ENCODE data around the gene CNOT4.

Gene CNOT4, protein sequence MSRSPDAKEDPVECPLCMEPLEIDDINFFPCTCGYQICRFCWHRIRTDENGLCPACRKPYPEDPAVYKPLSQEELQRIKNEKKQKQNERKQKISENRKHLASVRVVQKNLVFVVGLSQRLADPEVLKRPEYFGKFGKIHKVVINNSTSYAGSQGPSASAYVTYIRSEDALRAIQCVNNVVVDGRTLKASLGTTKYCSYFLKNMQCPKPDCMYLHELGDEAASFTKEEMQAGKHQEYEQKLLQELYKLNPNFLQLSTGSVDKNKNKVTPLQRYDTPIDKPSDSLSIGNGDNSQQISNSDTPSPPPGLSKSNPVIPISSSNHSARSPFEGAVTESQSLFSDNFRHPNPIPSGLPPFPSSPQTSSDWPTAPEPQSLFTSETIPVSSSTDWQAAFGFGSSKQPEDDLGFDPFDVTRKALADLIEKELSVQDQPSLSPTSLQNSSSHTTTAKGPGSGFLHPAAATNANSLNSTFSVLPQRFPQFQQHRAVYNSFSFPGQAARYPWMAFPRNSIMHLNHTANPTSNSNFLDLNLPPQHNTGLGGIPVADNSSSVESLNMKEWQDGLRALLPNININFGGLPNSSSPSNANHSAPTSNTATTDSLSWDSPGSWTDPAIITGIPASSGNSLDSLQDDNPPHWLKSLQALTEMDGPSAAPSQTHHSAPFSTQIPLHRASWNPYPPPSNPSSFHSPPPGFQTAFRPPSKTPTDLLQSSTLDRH

DNA sequence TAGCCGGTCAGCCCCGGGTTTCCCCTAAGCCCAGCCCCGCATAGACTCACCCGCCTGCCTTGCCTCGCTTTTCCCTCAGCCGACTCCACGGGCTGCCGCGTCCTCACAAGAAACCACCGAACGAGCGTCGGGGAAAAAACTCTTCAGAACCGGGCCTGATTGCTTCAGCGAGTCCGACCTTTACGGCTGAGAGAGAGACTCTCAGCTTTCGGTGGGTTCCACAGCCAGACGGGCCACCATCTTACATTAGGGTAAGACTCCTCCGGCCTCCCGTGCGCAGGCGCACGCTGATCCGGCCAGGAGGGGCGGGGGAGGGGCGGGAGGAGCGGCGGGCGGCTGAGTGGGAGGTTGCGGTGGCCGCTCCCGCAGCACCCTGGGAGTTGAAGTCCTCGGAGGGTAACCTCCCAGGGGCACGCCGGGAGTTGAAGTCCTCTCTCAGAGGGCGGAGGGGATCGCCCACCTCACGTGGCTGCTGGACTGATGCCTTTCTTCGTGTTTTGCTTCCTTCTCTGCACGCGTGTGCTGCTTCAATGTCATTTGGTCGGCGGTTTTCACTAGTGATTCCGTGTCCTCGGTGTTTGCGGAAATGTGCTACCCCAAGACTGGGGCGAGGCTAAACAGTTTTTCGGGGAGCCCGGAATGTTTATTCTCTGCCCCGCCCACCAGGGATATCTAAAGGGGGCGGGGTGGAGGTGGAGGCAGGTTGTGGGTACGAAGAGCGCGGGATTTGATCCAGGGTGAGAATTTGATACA is at the start of gene CNOT4:
TSS of gene CNOT4 (minus strand) at position 264 of the 753 bp plus-strand sequence. CDS start 71,771 bp downstream, outside the sequence.
- DNase-seq = peak; percentile 77 to 94

DNA sequence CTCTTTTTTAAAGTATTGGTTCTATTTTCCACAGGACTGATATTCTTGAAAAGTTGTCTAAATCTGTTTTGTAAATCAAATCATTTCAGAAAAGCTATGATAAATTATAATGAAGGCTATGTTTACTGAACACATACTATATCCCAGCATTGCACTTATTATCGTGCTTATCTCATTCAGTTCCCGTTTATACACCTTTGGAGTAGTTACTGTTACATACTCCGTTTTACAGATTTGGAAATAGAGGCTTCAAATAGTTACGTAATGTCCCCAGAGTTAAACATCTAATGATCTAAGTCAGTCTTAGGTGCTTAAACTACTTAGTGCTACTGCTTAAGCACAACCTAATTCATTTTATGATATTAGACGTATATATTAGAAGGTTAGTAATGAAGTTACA is 49.0 kb upstream of the CNOT4 start:
- DNase-seq = no peak

DNA sequence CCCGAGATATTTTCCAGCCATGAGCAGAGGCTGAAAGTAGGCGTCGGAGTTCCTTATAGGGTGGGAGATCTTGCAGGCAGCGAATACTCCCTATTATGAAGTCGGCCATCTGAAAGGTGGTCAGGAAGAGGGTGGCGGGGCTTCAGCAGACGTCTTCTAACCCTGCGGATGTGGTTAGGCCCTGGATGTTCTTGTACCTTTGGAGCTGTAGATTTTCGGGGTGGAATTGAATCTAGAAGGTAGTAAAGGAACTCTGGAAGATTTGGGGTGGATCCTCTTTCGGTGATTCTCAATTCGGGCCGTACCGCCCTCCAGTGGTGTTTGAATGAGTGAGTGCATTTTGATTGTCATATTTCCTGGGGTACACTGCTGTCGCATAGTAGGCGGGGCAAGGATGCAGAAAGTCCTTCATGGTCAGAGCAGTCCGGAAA is 48.5 kb upstream of the CNOT4 start:
- peak; percentile 46 to 82 for DNase-seq

DNA sequence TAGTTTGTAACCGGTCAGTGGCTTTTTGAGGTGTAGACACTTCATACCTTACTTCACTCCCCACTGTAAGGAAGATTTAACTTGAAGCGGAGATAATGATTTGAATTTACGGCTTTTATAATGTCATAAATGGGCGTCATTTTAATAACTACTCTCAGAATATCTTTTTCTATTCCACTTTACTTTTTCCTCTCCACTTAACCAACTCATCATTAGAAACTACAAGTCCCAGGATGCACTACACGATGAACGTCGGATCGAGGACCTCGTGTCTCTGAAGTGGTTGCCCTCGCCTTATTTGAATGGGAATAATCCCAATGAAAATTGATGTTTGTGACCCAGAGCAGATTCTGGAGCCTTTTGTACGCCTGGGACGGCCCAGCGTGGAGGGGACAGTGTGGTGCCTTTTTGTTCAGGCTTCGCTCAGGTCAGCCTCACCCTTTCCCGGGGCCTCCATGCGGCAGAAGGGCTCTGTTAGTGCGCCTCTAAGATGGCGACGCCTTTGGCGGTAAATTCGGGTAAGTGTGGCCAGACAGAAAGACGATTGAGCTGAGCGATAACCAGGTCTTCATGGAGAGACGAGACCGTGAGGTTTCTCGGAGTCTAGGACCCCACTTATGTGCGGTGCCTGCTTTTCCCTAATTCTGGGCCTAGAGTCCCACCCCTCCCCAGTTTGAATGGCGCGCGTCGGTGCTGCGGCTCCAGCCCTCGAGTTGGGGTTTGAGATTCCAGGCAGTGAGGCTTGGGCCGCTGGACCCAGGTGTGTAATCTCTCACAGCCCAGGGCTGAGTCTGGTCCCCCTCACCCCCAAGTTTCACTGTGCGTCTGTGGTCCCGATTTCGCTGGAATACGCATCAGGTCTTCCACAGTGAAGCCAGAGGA is 47.8 kb upstream of the CNOT4 start, which contains the start of gene NUP205:
TSS of gene NUP205 (plus strand) at position 463 of the 882 bp plus-strand sequence. CDS start at position 491, 28 bp downstream.
- DNase-seq = peak; percentile 72 to 87

DNA sequence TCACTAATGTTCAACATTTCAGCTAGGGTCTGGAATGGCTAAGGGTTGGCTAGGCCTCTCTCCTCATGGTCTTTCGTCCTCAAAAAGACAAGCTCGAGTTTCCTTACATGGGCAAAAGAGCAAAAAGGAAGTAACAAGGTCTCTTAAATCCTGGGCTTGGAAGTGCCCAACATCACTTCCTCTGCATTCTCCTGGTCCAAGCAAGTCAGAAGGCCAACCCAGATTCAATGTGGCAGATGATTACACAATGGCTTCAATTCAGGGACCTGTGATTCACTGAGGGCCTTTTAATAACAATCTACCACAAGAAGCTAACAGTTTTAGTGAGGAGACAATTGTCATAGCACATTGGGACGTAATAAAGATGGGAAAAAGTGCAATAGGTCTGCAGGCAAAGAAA is 43.4 kb upstream of the CNOT4 start:
- DNase-seq = no peak

DNA sequence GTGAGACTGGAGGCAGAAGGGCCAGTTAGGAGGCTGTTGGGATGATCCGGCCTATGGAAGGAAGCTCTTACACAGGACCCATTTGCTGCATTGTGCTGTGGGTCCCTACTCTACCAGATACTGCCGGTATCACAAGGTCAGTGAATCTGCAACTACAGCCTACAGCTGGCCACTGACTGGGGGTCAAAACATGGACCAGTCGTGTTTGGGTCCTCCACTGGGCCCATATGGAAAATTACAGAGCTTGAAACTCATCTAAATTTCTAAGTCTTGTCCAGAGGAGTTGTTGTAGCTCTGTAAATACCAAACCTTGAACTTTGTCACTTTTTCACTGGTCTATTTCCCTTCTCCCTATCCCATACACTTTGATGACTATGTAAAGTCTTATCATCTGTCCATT is 42.2 kb upstream of the CNOT4 start:
- DNase-seq = no peak

DNA sequence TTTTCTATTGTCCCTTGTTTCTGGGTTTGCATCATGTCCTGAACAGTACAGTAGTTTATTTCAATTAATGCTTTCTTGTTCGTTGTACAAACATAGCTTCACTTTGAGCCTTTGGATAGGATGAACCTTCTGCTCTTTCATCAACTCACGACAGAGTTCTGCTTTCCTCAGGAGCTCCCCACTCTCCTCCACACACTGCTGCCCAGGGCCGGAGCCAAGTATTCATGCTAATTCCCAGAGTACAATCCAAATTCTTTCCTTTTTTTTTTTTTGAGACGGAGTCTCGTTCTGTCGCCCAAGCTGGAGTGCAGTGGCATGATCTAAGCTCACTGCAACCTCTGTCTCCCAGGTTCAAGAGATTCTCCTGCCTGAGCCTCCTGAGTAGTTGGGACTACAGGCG is 40.3 kb upstream of the CNOT4 start:
- DNase-seq = no peak

DNA sequence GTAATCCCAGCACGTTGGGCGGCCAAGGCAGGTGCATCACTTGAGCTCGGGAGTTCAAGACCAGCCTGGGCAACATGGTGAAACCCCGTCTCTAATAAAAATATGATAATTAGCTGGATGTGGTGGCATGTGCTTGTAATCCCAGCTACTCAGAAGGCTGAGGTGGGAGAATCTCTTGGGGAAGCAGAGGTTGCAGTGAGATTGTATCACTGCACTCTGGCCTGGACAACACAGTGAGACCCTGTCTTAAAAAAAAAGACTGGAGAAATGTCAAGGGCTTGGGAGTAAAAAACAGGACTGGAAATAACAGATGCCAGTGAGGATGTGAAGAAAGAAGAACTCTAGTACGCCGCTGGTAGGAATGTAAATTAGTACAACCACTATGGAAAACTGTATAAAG is 31.1 kb upstream of the CNOT4 start:
- no peak for DNase-seq

DNA sequence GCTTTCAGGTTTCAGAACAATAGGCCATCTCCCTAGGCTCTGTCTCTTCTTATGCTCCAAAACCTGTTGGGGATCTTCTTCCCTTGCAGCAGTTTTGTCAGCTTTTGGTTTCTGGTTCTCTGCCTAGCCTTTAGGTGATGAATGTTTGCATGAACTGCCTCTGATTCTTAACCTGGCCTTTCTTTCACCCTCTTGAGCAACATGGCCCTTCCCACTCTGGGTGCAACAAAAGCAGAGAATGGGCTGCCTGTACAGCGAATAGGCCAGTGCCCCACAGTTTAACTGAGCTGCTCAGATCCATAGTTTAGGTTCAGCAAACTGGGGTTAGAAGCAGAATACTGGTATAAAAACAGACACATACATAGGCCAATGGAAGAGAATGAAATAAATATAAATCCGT is 29.7 kb upstream of the CNOT4 start:
- no peak for DNase-seq

DNA sequence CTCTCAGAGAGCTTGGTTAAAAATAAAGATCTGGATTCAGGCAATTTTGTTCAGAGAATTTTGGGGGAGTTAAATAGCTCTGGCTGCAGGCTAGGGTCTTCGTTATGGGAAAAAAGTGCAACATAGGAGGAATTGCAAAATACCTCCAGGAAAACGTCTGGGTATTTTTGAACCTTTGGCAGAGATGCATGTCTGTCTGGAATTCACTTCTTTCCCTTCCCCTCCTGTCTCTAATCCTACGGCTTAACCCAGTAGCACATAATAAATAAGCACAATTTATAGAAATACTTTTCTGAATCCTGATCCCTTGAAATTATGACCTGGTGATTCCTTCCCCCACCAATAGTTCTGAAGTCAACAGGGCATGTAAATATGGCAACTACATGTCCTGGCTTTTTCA is 28.5 kb upstream of the CNOT4 start:
- no peak for DNase-seq

DNA sequence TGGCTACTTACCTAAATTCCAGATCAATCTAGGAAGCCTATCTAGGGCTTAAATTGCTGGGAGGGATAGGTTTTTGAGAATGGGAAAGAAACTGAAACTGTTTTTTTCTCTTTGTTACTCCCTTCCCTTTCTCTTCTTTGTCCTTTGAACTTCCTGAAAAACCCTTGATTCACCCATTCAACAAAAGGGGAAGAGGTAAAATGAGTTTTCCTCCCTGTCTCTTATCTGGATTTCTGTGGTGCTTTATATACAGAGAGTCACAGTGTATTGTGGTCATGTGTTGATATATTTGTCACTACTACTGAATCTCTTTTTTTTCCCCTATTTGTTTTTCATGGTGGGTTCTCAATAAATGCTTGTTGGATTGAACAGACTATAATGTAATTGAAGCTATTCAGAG is 28.0 kb upstream of the CNOT4 start:
- DNase-seq = no peak

DNA sequence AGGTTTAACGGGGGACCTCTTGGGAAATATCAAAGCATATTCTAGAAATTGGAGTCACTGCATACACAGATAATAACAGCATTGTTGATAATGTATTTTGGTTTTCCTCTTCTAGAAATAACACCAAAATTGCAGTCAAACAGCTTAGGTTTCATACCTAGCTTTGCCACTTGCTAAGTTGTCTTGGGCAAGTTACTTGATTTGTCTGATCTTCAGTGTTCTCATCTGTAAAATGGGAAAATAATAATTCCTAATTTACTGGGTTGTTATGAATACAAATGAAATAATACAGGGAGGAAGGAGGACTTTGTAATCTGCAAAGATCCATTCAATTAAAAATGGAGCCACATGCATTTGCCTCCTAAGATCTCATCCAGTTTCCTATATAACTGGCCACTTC is 27.6 kb upstream of the CNOT4 start:
- DNase-seq = no peak

DNA sequence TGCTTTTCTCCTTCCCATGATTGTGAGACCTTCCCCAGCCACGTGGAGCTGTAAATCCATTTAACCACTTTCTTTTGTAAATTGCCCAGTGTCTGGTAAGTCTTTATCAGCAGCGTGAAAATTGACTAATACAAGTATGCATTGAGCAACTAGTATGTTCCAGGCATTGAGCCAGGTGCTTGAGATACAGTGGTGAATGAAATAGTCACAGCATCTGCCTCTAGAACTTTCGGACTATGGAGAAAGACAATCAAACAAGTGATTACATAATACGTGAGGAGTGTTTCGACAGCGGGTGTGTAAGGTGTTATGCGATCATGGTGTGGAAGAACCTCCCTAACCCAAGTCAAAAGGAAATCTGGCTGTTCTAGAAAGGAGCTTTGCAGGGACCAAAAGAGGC is 26.2 kb upstream of the CNOT4 start:
- no peak for DNase-seq

DNA sequence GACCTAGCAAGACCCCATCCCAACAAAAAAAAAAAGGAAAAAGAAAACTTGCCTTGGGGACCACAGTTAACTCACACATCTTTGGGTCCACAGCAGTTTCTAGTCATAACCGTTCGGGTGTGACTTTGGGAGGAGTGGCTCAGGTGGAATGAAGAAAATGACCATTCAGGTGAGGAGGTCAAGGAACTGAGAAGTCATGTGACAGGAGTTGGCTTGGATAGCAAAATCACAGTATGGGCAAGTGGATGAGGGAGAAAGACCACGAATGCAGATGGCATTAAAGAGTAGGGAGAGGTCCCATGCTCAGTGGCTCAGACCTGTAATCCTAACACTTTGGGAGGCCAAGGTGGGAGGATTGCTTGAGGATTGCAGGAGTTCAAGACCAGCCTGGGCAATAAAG is 17.1 kb upstream of the CNOT4 start:
- DNase-seq = no peak

DNA sequence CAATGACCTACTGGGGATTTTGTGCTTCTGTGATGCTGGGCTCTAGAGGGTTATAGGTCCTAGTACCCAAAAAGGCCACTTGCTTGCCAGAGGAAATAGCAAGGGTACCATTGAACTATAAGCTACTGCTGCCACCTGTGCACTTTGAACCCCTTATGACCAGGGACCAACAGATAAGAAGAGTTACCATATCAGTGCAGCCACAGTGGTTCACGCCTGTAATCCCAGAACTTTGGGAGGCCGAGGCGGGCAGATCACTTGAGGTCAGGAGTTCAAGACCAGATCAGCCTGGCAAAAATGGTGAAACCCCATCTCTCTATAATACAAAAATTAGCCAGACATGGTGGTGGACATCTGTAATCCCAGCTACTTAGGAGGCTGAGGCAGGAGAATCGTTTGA is 15.5 kb upstream of the CNOT4 start:
- DNase-seq = no peak

DNA sequence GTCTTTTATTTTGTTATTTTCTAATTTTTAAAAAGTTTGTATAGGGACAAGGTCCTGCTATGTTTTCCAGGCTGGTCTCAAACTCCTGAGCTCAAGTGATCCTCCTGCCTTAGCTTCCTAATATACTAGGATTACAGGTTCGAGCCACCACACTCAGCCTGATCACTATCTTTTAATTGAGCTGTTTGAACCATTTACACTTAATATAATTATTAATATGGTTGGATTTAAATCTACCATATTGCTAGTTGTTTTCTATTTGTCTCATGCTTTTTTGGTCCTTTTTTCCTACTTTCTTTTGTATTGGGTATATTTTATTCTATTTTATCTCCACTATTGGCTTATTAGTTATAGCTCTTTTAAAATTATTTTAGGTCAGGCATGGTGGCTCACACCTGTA is 13.2 kb upstream of the CNOT4 start:
- no peak for DNase-seq

DNA sequence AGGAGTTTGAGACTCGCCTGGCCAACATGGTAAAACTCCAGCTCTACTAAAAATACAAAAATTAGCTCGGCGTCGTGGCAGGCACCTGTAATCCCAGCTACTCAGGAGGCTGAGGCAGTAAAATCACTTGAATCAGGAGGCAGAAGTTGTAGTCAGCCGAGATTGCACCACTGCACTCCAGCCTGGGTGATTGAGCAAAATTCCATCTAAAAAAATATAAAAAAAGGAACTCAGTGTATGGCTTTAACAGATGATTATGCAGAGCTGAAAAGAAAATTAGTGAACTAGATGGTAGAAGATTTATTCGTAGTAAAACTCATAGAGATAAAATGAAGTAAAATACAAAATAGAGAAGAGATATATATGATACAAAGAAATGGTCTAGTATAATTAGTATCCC is 12.6 kb upstream of the CNOT4 start:
- no peak for DNase-seq

DNA sequence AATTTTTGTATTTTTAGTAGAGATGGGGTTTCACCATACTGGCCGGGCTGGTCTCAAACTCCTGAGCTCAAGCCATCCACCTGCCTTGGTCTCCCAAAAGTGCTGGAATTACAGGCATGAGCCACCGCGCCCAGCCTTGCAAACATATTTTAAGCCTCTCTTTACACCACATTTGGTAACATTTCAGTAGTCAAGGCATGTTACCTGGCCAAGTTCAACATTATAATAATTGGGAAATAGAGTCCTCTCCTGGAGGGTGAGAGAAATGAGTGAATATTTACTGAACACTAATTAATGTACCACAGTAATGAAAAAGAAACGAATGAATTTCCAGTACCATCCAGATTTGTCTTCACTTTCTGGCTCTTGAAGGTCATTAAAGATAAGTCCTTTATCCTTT is 10.0 kb upstream of the CNOT4 start:
- no peak for DNase-seq

DNA sequence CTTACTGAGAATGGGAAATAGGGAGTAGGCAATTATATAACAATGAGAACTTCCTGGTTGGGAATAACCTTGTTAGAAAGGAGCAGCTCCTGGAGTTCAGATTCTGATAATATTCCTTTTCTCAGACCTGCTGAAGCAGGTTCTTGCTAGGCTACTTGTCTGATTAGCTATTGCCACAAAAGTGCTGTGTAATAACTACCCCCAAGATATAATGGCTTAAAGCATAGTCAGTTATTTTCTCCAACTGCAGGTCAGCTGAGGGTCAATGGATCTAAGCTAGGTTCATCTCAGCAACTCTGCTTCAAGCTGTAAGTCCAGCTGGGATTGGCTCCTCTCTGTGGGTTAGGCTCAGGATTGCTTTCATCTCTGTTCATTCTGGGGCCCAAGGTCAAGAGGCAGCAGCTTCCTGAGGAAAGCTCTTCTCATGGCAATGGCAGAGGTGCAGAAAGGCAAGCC is 9.4 kb upstream of the CNOT4 start:
- DNase-seq = no peak

DNA sequence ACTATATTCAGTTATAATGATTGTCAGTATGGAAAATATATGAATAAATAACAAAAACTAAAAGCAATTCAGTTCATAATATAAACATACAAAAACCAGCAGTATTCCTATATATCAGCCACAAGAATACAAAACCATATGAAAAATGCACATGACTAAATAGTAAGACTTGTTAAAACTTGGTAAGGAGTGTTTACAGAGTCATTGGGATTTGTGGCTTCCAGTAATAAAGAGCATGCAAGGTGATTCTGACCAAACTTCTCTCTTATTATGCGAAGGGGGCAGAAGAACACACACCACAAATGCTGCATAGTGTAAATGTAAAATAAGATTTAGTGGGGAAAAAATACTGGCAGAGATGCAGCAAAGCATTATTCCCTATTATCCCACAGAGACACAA is 8.8 kb upstream of the CNOT4 start:
- no peak for DNase-seq

DNA sequence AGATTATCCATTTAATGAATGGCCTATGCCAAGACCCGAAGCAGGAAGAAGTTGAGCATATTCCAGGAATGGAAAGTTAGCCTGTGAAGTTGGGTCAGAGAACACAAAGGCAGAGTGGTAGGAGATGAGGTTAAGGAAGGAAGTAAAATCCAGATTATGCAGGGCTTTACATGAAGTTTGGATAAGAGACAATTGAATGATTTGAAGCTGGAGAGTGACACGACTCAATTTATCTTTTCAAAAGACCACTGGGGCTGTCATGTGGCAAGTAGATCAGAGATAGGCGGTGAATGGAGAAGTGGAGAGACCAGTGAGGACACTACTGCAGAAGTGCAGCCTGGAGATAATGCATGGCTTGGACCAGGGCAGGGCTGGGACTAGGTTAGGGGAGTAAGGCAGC is 7.2 kb upstream of the CNOT4 start:
- DNase-seq = no peak

DNA sequence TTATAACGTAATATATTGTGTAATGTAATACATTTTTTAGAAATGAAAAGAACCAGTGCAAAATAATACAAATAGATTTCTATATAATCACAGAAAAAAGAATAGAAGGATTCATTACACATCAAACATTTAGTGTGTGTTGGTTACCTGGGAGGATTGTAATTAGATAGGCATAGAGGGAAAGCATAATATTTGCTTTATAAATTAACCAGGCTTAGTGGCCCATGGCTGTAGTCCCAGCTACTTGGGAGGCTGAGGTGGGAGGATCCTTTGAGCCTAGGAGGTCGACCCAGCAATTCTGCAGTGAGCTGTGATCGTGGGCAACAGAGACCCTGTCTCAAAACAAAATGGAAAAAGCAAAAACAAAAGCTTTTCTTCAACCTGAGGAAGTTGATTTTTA is 5.0 kb upstream of the CNOT4 start:
- DNase-seq = no peak
